ENCODE results near the gene LMF1.

- TF ChIP-seq EZH2phosphoT487 (IDR thresholded peaks at IDR 0.05; ENCODE audit: borderline replicate concordance, low read depth, low read length), result no peak
- no peak for TF ChIP-seq CTCF (conservative IDR thresholded peaks at IDR 0.05; ENCODE audit: low read length)
These were observed 44.1 kb downstream of the LMF1 start for GRCh38 chr16:926715-927114.

Data from OCI-LY7 (cell line).